ENCODE measurements around the gene SBF2.

DNA sequence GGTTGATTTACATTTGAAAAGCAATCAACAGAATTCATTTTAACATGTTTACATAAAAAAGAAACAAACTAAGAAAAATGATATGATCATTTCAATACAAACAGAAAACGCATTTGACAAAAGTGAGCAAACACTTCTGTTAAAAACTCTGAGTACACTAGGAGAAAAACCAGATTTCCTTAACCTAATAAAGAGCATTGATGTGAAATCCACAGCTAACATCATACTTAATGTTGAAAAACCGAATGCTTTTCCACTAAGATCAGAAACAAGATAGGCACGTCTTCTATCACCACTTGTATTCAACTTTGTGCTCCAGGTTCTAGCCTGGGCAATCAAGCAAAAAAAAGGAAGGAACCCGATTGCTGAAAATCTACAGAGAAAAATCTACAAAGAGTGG, 227.6 kb downstream of the SBF2 start:
- TF ChIP-seq POLR2A (IDR thresholded peaks at IDR 0.05) = no peak
- TF ChIP-seq, protein P1, sequence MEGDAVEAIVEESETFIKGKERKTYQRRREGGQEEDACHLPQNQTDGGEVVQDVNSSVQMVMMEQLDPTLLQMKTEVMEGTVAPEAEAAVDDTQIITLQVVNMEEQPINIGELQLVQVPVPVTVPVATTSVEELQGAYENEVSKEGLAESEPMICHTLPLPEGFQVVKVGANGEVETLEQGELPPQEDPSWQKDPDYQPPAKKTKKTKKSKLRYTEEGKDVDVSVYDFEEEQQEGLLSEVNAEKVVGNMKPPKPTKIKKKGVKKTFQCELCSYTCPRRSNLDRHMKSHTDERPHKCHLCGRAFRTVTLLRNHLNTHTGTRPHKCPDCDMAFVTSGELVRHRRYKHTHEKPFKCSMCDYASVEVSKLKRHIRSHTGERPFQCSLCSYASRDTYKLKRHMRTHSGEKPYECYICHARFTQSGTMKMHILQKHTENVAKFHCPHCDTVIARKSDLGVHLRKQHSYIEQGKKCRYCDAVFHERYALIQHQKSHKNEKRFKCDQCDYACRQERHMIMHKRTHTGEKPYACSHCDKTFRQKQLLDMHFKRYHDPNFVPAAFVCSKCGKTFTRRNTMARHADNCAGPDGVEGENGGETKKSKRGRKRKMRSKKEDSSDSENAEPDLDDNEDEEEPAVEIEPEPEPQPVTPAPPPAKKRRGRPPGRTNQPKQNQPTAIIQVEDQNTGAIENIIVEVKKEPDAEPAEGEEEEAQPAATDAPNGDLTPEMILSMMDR (IDR thresholded peaks at IDR 0.05 in 4 of 5, conservative IDR thresholded peaks at IDR 0.05 in 1 of 5) = no peak

Measured in gastrocnemius medialis (tissue), 4 donors.